ENCODE results near the gene BNIP5.
A peak's percentile ranks its signal among the peaks of the same experiment; 100 is the strongest.
"Not testable (repeated sequence)": the region's sequence is repeated elsewhere in the genome, so short reads cannot be mapped to it uniquely, and the experiment has no call there.

The BNIP5 gene

DNA sequence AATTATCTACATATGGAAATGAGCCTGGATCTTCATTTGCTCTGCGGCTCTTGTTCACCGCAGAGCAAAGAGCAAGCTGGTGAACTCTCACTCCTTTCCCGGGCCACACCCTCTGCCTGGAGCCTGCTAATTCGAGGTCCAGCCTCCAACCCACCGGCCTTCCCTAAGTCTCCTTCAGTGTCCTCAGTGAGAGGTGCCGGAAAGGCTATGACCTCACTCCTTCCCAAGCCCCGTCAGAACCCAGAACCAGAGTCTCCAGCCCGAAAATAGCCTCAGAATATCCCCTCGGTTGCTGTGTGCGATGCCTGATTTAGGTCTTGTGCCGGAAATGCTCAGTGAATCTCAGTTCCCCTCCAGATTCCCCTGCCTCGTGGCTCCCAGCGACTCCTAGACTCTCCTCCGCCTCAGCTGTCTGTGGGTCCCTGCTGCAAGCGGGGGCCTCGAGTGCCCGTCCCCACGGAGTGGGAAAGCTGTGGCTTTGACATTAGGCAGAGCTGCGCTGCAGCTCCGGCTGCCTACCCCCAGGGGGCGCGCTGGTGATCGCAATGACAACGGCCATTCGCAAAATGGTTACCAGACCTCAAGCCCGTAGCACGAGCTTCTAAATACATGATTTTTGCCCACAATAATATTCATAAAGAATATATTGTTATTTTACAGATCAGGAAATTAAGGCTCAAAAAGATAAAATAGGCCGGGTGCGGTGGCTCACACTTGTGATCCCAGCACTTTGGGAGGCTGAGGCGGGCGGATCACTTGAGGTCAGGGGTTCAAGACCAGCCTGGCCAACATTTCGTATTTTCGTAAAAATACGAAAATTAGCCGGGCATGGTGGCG is 4.1 kb upstream of the BNIP5 start:
- peak; percentile 83 to 84 for DNase-seq

DNA sequence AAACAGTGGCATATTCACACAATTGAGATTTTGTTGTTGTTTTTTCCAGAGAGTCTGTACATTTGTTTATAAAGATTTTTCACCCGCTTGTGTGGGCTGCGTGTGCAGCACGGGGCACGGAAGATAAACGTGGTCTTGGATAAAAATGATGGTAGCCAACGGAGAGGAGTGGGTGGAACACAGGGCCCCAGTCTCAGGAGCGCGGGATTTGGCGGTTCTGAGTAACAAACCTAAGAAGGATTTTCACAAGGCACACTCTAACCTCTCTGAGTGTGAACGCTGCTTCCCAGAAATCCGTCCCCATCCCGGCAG is 3.6 kb upstream of the BNIP5 start:
- no peak for DNase-seq

DNA sequence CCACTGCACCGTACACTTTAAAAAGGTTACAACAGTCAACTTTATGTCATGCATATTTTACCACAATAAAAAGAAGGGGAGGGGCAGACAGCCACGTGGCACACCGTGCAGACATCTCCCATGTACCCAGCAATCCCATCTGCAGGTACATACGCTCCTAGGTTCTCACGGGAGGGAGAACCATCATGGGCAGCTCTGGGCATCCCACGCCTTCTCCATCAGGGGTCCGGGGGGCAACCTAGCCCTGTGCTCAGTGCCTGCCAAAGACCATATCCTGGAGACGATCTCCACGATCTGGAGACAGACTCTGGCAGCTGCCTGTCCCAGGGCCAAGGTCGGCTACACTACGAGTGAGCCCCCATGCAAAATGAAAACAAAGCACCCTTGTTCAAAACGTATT is 2.5 kb upstream of the BNIP5 start:
- no peak for DNase-seq

DNA sequence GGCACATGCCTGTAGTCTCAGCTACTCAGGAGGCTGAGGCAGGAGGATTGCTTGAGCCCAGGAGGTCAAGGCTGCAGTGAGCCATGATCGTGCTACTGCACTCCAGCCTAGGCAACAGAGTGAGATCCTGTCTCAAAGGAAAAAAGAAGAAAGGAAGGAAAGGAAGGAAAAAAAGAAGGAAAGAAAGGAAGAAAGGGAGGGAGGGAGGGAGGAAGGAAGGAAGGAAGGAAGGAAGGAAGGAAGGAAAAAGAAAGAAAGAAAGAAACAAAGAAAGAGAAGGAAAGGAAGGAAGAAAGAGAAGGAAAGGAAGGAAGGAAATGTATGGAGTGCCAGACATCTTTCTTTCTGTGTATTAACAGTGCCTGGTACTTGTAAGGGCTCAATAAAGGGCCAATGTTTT is 1.5 kb upstream of the BNIP5 start:
- not testable (repeated sequence) for DNase-seq

DNA sequence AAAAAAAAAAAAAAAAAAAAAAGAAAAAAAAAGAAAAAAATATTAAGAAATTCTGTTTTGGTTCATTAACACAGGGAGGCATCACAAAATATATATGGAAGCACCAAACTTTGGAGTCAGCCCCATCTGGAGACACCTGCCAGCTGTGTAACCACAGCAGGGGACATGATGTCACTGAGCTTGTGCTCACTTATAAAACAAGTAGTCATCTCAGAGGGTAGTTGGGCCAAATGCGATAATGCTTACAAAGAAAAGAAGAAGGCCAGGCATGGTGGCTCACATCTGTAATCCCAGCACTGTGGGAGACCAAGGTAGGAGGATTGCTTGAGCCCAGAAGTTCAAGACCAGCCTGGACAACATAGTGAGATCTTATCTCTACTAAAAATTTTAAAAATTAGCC is 1.1 kb upstream of the BNIP5 start:
- no peak for DNase-seq

DNA sequence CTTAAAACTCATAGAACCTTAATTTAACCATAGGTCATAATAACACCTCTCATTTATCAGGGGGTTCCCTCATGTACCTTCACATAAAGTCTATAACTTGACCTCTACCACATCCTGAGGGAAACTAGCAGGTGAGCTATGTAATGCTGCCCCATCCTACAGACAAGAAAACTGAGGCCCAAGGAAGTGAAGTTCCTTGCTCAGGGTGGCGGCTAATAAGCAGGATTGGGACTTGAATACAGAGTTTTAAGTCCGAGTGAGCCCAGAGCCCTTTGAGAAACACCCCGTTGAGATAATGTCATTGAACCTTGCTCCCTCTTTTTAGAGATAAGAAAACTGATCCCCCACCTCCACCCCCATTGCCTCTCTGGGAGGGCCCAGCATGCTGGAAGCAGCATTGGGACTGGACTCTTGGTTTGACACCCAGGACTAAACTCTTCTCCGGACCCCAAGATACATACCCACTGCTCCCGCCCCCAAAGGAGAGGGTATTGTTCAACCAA is 429 bp downstream of the BNIP5 start:
- no peak for DNase-seq

DNA sequence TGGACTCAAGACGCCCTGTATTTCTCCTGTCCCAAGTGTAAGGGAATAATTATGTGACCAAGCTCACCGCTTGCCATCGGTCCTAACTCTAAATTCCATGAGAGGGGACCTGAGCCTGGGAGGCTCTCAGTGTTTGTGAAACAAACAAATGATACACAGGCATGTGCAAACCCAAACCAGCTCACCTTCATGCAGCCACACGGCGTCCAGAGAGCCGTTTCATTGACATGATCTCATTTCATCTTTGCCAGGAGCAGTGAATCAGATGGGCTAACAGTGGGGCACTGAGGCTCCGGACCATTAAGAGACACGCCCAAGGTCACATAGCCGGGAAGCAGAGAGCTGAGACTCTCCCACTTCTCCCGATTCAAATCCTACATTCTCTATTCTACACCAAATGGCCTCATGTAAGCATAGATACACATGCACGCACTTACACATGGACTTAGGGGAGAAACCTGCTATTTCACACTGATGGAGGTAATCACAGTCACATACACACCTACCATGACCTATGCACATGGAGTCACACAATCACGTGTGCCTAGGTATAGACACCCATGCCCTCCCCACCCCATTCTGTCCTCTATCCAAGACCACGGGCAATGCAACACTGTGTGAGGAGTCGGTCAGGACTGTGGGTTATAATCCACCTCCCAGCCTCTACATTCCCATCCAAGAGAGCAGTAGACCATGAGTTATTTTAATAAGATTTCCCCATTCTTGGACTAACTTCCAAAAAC is 1.1 kb downstream of the BNIP5 start:
- DNase-seq, result no peak

DNA sequence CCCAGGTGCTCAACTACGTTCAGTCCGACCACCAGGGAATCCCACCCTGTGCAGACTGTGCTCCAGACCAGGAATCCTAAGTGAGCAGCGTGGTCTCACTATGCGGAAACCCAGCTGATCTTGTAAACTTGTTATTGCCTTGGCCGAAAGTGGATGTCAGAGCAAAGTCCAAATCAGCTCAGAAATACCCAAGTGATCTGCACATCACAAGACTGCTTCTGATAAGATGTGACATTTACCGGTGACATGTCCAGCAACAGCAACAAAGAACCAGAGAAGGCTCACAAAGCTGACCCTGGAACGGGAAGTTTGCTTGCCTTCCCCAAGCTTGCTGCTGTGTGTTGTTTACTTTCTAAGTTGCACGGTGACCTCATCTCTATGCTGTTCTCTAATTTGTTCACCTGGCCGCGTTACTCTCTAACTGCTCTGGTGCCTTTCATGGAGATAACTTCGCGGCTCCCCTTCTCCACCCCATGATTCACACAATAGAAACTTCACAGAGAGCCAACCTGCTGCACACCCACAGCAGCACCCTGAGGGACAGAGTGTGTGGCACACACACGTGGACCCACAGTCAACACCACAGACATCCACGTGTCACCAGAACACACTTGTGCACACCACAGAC is 1.7 kb downstream of the BNIP5 start:
- DNase-seq, result no peak

DNA sequence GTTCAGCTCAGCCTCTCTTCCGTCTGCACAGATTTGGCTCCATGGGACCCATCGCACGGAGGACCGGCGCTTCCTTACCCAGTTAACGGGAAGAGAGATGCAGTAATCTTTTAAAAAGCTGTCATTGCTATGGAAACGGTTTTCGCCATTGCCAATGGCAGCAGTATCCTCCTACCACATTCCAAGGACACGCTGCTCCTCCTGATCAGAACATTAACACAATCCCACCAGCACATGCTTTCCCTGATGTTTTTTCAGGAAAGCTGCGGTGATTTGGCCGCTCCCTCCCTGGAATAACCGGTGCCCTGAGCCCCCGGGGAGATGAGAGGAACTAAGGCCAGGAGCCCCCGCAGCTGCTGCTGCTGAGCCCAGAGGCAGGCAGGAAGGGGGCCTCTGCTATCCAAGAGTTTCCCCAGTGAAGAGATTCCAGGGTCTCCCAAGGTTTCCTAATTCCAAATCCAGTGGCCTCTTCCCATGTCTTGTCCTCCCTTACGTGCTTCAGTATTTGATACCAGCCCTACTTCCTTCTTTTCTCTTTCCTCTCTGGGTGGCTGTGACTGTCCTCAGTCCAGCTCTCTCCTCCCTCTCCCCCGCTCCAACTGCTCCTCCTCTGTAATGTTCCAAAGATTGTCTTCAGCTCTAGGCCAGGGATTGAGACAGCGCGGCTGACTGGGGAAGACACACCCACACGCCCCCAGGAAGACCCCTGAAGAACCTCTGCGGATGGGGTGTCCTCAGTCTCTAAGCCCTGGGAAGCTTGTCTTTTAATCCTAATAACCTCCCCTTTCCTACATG is 2.6 kb downstream of the BNIP5 start:
- DNase-seq, result no peak

DNA sequence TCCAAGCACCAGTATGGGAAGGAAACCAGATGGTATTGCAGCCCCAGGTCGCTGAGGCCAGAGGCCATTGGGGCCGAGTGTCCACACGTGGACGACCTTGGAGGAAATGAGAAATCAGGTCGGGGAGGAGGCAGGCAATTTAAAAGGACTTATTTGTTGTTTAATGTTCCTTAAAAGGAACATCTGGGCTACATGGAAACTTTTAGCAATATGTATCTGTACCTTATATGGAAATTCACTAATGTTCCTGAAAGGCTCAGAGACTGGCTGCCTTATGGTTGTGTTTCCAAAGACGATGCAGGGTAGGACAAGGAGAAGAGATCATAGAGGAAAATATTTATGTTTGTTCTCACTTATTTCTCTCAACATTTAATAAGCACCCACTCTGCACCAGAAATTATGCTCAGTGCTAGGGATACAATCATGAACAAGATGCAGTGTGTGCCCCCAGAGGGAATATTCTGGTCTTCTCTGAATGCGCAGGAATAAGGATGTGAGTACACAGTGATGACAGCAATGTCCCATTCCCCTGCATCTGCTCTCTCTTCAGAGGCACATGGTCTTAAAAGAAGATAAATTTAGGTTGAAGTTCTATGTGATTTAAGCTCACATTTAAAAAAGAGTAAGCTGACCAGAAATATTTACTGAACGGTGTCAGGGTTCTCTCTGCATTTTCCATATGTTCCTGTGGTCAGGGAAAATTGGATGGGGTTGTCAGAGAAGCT is 3.4 kb downstream of the BNIP5 start:
- DNase-seq, result no peak

DNA sequence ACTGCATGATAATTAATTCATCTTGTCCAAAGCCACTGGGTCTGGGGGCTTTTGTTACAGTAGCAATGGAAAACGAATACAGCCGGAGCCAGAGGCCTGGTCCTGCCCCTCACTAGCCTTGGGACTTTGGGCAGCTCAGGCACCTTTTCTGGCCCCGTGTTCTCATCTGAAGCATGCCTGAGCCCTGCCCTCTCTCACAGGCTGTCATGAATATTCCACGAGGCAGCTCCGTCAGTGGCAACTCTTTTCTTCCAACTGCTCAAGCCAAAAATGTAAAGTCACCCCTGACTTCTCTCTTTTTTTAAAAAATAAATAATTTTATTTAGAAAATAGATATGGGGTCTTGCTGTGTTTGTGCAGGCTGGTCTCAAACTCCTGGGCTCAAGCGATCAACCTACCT is 5.3 kb downstream of the BNIP5 start:
- no peak for DNase-seq

DNA sequence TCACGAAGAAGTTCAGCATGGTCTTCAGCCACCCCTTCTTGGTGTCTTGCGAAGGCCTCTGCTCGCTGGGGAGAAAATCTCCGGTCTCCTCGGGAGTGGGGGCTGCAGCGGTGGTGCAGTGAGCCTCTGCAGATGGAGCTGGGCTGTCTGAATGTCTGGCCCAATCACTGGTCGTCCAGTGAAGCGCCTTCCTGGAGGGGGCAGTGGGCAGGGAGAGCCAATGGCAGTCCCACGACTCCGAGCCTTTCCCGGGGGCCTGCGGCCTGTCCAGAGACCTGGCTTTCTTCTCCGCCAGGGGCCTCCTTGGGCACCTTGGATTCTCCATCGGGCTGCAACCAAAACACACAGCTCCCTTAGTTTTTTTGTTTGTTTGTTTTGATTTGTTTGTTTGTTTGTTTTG is 6.3 kb downstream of the BNIP5 start:
- no peak for DNase-seq

DNA sequence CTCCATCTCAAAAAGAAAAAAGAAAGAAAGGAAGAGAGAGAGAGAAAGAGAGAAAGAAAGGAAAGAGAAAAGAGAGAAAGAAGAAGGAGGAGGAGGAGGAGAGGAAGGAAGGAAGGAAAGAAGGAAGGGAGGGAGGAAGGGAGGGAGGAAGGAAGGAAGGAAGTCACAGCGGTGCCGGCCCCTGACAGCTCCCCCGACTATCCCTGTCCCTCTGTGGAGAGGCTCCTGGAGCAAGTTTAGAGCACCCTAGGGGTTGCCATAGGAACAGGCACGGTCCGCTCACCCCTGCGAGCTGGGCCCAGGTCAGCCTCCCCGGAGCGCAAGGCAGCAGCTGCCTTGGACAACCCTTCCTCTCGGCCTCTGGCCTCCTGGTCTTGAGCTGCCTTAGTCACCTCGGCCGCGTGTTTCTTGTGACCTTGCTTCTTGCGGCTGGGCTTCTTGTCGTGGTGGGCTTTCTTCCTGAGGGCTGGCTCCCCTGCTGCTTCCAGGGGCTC is 6.8 kb downstream of the BNIP5 start:
- no peak for DNase-seq

DNA sequence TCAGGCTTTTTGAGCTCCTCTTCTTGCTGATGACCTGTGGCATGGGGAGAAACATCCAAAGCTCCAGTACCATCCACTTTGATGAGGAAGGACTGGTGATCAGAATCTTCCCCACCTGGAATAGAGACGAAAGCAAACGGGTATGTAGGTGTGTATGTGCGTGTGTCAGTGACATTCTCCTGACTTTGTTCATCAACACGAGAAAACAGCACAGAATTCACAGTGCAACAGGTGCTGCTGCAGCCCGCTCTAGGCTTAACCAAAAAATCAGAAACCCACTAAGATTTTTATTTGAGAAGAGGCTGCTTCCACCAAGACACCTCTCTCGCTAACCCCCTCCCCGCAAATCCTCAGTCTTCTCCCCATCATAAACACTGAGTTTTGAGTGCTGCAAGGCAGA is 8.1 kb downstream of the BNIP5 start:
- DNase-seq, result no peak

DNA sequence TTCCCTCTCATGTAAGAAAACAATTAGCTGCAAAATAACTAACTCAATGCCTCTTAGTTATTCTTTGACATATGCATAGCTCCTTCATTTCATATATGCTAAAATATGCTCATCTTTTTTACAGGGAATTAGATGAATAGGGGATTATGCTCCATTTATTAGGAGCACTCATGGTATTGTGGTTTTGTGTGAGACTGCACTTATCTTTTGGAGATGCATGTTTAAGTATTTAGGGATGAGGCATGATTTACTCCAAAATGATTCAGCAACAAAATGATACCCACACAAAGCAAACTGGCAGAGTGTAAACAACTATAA is 8.8 kb downstream of the BNIP5 start:
- DNase-seq, result no peak

DNA sequence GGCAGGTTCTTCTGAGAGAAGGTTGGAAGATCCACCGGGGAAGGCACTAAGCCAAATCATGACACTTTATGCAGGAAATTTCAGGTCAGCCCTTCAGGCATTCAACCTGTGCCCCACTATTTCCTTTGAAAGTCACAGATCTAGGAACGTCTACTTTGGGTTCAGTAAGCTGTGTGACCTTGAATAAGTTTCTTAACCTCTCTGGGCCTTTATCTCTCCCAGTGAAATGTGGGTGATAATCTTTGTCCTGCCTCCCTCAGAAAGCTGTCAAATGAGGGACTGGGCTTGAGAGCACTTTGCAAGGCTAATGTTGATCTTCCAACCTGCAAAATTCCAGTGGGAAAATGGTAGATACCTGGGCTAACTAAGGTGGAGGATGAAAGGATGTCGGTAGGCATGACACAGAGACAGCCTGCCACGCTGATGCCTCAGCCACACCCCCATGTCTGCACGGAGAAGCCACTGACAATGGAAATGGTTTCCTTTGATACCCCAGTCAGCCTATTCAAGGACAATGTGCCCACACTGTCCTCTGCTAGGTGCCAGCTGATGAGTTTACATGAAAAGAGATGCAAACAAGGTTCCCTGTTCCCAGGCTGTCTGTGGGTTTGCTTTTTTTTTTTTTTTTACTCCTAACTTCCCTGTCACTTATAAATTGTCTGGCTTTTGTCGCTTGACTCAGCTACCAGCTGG is 9.3 kb downstream of the BNIP5 start:
- no peak for DNase-seq

DNA sequence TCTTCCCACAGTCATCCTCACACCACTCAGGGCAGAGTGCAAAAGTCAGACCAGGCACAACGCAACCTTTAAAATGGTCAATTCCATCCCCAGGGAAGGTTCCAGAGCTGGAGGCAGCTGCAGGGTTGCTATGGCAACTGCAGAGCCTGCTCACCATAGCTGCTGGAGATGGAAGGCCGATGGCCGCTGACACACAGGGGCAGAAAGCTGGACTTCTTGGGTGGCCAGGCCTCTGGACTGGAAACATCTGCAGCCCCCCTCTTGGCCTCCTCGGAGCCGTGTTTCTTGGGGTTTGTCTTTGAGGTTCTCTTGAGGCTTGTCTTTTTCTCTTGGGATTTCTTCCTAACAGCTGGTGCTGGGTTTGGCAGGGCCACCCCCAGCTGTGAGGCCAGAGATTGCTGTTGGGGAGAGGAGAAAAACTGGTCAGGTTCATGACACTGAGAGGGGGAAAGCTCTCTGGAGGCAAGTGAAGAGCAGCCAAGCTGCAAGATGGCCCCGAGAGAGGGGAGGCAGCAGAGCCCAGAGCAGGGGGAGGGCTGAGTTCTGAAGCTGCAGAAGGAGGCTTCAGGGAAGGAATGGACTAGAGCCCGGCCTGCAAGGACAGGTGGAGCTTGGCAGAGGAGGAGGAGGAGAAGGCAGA is 10.2 kb downstream of the BNIP5 start:
- no peak for DNase-seq

DNA sequence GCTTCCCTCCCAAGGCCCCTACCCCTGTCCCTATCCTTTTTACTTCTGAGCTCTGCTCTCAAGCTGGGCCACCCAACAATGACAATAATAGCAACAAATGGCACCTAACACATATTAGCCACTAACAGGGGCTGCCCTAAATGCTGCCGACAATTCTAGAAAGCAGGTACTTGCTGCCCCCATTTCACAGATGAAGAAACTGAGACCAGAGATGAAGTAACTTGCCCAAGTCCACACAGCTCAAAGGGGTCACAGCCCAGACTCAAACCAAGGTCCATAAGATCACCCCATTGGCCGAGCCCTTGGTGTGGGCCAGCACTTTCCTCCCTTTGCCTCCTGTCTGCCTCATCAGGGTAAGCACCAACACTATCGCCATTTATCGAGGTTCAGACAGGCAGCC is 12.0 kb downstream of the BNIP5 start:
- DNase-seq, result no peak

DNA sequence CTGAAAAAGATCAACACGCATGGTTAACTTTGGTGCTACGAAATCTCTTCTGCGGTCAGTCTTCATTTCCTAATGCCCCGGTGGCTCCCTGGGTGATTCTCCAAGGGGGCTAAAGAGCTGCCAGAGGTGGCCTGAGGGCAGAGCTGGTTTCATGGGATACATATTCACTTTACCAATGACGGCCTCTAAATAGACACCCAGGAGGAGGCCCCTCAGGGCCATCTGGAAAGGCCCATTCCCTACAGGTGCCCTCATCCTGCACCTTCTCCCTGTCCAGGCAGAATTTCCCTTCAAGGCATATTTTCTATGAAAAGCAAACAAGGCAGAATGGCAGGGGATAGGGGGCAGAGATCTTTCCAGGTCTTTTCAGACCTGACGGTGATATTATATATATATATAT is 12.5 kb downstream of the BNIP5 start:
- DNase-seq, result no peak

DNA sequence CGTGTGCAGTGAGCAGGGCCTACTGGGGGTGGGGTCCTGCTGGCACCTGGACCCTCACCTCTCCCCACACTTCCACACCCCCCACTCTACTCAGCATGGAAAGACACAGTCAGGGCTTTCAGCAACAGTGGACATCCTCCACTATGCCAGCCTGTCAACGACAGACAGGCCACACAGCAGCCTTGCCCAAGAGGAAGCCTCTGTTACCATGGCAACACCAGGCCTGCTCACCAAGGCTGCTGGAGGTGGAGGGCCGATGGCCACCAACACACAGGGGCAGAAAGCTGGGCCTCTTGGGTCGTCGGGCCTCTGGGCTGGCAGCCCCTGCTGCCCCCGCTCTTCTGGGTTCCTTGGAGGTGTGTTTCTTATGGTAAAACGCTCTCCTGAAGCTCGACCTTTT is 13.6 kb downstream of the BNIP5 start:
- DNase-seq, result no peak

DNA sequence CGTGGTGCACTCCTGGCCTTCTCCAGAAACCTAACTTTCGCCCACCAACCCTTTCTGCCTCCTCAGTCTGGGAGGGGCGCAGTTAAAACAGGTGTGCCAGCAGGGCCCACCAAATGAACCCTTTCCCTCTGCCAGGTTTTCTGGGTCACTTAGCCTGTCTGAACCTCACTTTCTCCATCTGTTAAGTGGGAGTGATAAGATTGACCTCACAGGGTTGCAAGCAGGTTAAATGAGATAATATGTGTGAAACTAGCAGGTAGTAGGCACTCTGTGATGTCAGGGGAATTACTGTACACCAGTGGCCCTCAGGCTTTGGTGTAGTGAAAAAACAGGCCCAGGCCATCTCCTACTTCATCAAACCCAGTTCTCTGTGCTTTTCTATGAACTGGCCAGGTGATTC is 14.1 kb downstream of the BNIP5 start:
- DNase-seq, result no peak
